Stomach (tissue), 4 donors: ENCODE data around the gene ZMYND15.

ENCODE experiments used
- CTCF ChIP-seq, 7 experiments: fragments of 450-650 bp in 4 of 7; fragments of 200-600 bp in 3 of 7; sonication (generic) in 3 of 7; IDR thresholded peaks; one replicate each; pipeline ENCODE4 v1.5.1; 2016 to 2019; ENCODE audit warnings: antibody characterized with exemption in 7 of 7, control low read depth in 2 of 7, mild to moderate bottlenecking in 1 of 7
- EP300 ChIP-seq: sonication (generic); formaldehyde crosslinking; IDR thresholded peaks from one replicate; pipeline ENCODE4 v1.6.1; 2017; ENCODE audit warnings: antibody characterized with exemption

GRCh38 chr17:4742133-4742532 lies 2.5 kb downstream of the ZMYND15 start:
- no peak for TF ChIP-seq EP300
- no peak for TF ChIP-seq CTCF (IDR thresholded peaks at IDR 0.05)
